GM12801 (cell line): ENCODE data around the gene SLC9A3.

Experiments
- TF ChIP-seq, protein P1 (sequence below): IDR thresholded peaks from one replicate; pipeline ENCODE4 v1.5.1; 2011; ENCODE audit warnings: control low read depth; ENCODE audit not compliant: insufficient read length; ENCODE audit errors: extremely low read depth

Gene SLC9A3

DNA sequence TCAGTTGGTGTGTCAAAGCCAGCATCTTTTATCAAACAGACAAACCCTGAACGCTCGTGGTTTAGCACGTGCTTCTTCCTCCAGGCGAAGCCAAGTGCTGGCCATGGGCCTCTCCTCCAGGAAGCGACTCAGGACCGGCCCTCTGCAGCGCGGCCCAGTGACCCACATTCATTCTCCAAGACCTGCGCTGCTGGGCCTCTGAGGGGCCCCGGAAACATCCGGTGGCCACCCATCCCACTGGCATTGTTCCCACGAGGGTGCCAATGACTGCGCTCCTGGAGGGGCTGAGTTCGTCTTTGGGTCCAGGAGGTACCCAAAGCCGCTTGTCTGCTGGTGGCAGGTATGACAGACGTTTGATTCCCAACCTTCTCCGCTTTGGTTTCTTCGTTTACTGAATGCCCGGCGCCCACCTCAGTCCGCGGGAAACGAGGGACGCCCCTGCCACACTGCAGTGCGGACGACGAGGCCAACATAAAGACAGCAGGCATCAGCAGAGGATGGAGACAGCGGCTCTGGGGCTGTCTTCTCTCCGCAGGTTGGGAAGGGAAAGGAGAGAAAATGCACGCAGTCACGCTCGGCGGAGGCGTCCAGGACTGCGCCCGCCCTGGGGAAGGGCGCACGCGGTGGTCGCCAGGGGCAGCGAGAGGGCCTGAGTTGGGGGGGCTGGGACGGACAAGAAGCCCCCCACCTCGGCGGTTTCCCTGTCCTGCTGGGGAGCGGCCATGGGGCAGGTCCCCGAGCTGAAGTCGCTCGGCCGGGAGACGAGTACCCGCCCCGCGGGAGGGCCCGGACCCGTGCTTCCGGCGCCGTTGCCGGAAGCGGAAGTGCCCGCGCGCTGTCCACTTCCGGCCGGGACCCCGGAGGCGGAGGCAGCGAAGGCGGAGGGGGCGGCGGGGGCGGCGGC lies 81.7 kb downstream of the SLC9A3 start, which contains the start of gene EXOC3:
EXOC3 (plus strand) TSS at position 842 of the 904 bp plus-strand sequence. CDS start 3,030 bp downstream, outside the sequence.
- TF ChIP-seq, protein P1, sequence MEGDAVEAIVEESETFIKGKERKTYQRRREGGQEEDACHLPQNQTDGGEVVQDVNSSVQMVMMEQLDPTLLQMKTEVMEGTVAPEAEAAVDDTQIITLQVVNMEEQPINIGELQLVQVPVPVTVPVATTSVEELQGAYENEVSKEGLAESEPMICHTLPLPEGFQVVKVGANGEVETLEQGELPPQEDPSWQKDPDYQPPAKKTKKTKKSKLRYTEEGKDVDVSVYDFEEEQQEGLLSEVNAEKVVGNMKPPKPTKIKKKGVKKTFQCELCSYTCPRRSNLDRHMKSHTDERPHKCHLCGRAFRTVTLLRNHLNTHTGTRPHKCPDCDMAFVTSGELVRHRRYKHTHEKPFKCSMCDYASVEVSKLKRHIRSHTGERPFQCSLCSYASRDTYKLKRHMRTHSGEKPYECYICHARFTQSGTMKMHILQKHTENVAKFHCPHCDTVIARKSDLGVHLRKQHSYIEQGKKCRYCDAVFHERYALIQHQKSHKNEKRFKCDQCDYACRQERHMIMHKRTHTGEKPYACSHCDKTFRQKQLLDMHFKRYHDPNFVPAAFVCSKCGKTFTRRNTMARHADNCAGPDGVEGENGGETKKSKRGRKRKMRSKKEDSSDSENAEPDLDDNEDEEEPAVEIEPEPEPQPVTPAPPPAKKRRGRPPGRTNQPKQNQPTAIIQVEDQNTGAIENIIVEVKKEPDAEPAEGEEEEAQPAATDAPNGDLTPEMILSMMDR, result no peak

DNA sequence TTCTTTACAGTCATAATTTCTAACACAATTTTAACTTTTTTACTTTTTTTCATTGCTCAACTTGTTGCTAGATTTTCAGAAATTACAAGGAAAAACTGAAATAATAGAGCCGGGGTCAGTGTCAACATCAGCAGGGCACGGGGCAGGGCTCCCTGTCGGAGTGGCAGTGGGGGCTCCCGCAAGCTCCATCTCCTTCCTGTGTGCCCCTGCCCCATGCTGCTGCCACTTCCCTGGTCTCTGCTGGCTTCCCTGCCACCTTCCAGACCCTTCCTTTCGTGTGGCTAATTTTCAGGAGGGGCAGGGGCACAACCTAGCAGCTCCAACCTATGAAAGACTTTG lies 82.3 kb downstream of the SLC9A3 start:
- TF ChIP-seq, protein P1, result no peak

DNA sequence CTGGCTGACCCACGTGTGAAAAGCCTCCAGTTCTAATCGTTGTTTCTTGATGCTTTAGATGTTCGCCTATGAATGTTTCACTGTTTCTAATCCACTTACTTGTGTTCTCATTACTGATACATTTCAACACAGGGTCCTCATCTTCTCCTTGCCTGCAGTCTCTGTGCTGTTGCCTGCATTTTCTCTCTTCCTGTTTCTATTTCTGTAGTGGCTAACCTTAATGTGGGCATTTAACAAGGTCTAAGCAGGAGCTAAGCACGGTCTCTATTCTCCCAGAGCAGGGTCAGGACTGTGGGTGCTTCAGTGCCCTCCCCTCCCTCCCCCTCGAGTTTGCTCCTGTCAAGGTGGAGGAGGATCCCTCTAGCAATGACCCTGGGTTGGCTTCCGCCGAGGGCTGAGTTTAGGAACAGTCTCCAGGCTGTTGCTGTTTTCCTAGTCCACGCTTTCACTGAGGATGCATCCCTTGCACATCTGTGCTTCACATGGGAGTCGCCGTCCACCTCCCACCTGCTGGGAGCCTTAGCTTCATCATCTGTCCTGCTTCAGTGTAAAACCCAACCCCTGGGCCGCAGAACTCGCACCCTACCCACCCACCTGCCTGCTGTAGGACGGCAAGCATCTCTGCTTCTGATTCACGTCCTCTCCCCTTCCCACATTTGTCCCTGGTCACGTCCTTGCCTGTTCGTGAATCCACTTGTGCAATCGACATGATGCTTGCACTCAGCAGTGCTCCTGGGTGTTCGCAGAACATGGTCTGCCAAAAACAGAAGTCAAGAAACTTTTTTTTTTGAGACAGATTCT lies 83.6 kb downstream of the SLC9A3 start:
- TF ChIP-seq, protein P1, result no peak

DNA sequence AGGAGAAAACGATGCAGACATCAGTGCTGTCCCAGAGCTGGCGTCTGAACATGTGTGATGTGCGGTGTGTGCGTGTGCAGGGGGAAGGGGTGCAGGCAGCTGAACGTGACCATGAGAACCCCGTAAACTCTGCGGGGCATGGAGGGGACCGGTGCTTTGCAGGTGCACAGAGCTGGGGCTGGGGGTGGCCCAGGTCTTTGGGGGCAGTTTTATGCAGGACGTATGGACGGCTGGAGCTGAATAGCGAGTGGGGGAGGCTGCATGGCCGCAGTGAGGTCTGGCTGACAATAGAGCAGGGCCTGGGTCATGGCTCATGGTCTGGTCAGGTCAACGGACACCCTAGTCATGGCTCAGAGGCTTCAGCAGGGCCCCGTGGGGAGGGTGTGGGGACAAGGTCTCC lies 84.6 kb downstream of the SLC9A3 start:
- TF ChIP-seq, protein P1, result no peak

DNA sequence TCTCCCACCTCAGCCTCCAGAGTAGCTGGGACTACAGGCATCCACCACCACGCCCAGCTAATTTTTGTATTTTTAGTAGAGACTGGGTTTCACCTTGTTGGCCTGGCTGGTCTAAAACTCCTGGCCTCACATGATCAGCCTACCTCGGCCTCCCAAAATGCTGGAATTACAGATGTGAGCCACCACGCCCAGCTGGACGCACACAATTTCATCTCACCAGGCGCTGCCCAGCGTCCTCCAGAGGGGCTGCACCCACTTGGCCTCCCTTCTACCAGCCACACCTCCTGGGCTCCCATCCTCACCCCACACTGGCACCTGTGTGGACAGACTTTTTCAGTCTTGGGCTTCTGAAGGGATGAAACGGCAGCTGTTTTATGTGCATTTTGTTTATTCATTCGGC lies 85.1 kb downstream of the SLC9A3 start:
- TF ChIP-seq, protein P1, result no peak

DNA sequence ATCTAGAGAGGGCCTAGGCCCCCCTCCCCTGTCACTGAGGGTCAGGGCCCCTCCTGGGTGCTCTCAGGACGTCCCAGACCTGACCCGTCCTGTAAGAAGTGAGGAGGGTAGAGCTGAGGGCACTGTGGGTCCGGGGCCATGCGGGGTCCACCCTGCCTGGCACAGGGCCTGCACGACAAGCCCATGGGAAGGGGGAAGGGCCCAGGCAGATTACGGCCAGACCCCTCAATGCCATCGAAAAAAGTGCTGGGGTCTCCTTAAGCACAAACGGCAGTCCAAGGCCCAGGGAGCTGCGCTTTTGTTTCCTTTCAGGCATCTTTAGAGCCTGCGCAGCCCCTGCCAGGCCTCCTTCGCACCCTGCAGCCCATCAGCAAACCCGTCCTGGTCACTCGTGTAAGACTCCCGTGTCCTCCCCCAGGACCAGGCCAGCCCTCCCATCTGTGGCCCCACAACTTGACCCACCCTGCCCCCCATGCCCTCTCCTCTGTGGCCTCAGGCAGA lies 85.7 kb downstream of the SLC9A3 start:
- TF ChIP-seq, protein P1, result no peak

DNA sequence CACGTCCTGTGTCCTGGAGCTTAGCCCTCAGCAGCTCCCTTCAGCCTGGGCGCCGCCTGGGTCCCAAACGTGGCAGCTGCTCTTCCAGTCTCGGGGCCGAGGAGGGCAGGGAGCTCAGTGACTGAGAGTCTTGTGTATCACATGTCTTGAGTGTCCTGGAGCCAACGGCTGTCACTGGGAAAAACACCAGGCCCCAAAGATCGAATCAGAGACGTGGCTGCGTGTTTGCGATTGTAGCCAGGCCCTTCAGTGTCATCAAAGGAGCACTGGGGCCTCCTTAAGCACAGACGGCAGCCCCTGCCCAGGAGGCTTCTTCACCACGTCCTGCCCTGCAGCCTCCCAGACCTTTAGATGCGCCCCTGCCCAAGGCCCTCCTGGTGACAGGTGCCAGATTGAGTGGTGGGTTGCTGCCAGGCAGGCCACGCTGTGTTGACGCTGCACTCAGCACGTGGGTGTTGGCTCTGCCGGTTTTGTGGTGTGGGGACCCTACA lies 86.9 kb downstream of the SLC9A3 start:
- TF ChIP-seq, protein P1, result no peak
